HepG2 (cell line): Measurements from ENCODE around the gene ARSJ.

Experiments used
- ATF2 ChIP-seq: sonication (generic); formaldehyde crosslinking; IDR thresholded peaks from 2 replicates; pipeline ENCODE4 v1.4.0; 2020; ENCODE audit warnings: missing genetic modification reagents
- FOXM1 ChIP-seq: sonication (generic); formaldehyde crosslinking; IDR thresholded peaks from 2 replicates; pipeline ENCODE4 v1.5.0; 2020; ENCODE audit warnings: missing genetic modification reagents

- TF ChIP-seq ATF2 (CRISPR knock-in tag) (no peak), FOXM1 (CRISPR knock-in tag) (no peak)
These were observed at the start of gene ARSJ for GRCh38 chr4:113979148-113979904.
